Type B pancreatic cell (in vitro differentiated cells): ENCODE measurements around the gene ARHGAP11A. TPM values are rescaled to one million over a fixed set of nuclear protein-coding genes. Genes with fewer than 3 reads are reported as not detected.

ENCODE experiments used
- DNase-seq: peaks from one replicate; pipeline ENCODE4 v3.0.0; 2021; ENCODE audit warnings: mixed read lengths; ENCODE audit not compliant: unreplicated experiment; ENCODE audit errors: extremely low spot score
- H3K27ac Mint-ChIP-seq: 2 replicates; pipeline ENCODE4 v1.8.0; 2021; ENCODE audit warnings: mild to moderate bottlenecking, mixed read lengths
- H3K27me3 Mint-ChIP-seq: 2 replicates; pipeline ENCODE4 v1.8.0; 2021; ENCODE audit warnings: mixed read lengths
- H3K36me3 Mint-ChIP-seq: 2 replicates; pipeline ENCODE4 v1.8.0; 2021; ENCODE audit warnings: mixed read lengths
- H3K4me1 Mint-ChIP-seq: one replicate; pipeline ENCODE4 v1.8.0; 2021; ENCODE audit warnings: mixed read lengths; ENCODE audit not compliant: unreplicated experiment
- H3K4me3 Mint-ChIP-seq: 2 replicates; pipeline ENCODE4 v1.8.0; 2021; ENCODE audit warnings: mild to moderate bottlenecking, mixed read lengths
- H3K9me3 Mint-ChIP-seq: 2 replicates; pipeline ENCODE4 v1.8.0; 2021; ENCODE audit warnings: mixed read lengths
- CTCF ChIP-seq: fragments of 200-600 bp; sonication (generic); conservative IDR thresholded peaks from 2 replicates; pipeline ENCODE4 v1.5.0; 2021; ENCODE audit warnings: antibody characterized with exemption, mild to moderate bottlenecking
- total RNA-seq: library from RNA; stranded (reverse); gene quantifications from 2 replicates; pipeline ENCODE4 v1.2.1, GENCODE V29; 2021; ENCODE audit warnings: low replicate concordance

Gene ARHGAP11A
- total RNA-seq, 1 donor from 2014 or later, result 52.6 TPM

DNA sequence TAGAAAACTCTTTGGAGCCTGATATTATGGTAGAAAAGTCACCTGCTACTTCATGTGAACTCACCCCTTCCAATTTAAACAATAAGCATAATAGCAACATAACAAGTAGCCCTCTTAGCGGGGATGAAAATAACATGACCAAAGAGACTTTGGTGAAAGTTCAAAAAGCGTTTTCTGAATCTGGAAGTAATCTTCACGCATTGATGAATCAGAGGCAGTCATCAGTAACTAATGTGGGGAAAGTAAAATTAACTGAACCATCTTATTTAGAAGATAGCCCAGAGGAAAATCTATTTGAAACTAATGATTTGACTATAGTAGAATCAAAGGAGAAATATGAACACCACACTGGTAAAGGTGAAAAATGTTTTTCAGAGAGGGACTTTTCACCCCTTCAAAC is 21.1 kb downstream of the ARHGAP11A start:
- H3K27me3 Mint-ChIP-seq, result peaks cover 3% of the 10 kb centered on the region

DNA sequence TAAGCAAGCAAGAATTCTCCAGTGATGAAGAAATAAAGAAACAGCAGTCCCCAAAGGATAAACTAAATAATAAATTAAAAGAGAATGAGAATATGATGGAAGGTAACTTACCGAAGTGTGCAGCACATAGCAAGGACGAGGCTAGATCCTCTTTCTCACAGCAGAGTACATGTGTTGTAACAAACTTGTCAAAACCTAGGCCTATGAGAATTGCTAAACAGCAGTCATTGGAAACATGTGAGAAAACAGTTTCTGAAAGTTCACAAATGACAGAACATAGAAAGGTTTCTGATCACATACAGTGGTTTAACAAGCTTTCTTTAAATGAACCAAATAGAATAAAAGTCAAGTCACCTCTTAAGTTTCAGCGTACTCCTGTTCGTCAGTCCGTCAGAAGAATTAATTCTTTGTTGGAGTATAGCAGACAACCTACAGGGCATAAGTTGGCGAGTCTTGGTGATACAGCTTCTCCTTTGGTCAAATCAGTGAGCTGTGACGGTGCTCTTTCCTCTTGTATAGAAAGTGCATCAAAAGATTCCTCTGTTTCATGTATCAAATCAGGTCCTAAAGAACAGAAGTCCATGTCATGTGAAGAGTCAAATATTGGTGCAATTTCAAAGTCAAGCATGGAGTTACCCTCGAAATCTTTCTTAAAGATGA is 21.7 kb downstream of the ARHGAP11A start:
- peaks cover 16% of the 10 kb centered on the region for H3K36me3 Mint-ChIP-seq
- H3K9me3 Mint-ChIP-seq, result no peaks in the 10 kb centered on the region
- H3K4me1 Mint-ChIP-seq, result peaks cover 10% of the 10 kb centered on the region
- TF ChIP-seq CTCF, result no peak
- no peak overlapping the region for H3K27ac Mint-ChIP-seq
- H3K4me3 Mint-ChIP-seq, result no peak overlapping the region
- peaks cover 9% of the 10 kb centered on the region for H3K27me3 Mint-ChIP-seq
- DNase-seq, result no peak

More for the DNA sequence above, 21.1 kb downstream of the ARHGAP11A start:
- H3K36me3 Mint-ChIP-seq, result peaks cover 16% of the 10 kb centered on the region
- no peak for DNase-seq
- H3K9me3 Mint-ChIP-seq, result no peaks in the 10 kb centered on the region
- H3K4me3 Mint-ChIP-seq, result no peak overlapping the region
- no peak overlapping the region for H3K27ac Mint-ChIP-seq
- no peak for TF ChIP-seq CTCF
- peaks cover 4% of the 10 kb centered on the region for H3K4me1 Mint-ChIP-seq

DNA sequence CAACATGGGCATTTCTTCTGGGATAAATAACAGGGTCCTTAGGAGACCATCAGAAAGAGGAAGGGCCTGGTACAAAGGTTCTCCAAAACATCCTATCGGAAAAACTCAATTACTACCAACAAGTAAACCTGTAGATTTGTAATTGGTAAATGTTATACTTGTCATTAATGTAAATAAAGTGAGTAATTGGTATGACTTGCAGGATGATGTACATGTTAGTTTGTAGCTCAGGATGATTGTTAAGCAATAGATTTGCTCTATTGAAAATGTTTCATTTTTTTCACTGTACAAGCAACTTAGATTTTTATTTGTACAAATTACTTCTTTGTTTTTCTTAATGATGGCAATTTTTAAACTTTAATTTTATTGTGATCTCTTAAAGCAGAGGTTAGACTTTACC is 22.4 kb downstream of the ARHGAP11A start:
- Mint-ChIP-seq H3K27ac (no peak overlapping the region), H3K36me3 (peaks cover 16% of the 10 kb centered on the region), H3K4me3 (no peak overlapping the region)

GRCh38 chr15:32641517-32642059 is 26.3 kb downstream of the ARHGAP11A start, which contains the start of gene SCG5:
Gene SCG5 (plus strand): TSS chr15:32641710. CDS start chr15:32643593, 1,883 bp downstream.
- peaks cover 9% of the 10 kb centered on the region for H3K27me3 Mint-ChIP-seq
- no peaks in the 10 kb centered on the region for H3K9me3 Mint-ChIP-seq
- peaks cover 34% of the 10 kb centered on the region for H3K4me1 Mint-ChIP-seq
- peaks cover 13% of the 10 kb centered on the region for H3K36me3 Mint-ChIP-seq
- peak; percentile 73 for DNase-seq
- peak within 1 kb of the TSS; percentile 80 for H3K27ac Mint-ChIP-seq
- peak within 1 kb of the TSS; percentile 89 for H3K4me3 Mint-ChIP-seq
- no peak for TF ChIP-seq CTCF

More for the DNA sequence above, 22.4 kb downstream of the ARHGAP11A start:
- TF ChIP-seq CTCF, result no peak
- peaks cover 9% of the 10 kb centered on the region for H3K27me3 Mint-ChIP-seq
- no peak for DNase-seq
- peaks cover 12% of the 10 kb centered on the region for H3K4me1 Mint-ChIP-seq
- H3K9me3 Mint-ChIP-seq, result no peaks in the 10 kb centered on the region

DNA sequence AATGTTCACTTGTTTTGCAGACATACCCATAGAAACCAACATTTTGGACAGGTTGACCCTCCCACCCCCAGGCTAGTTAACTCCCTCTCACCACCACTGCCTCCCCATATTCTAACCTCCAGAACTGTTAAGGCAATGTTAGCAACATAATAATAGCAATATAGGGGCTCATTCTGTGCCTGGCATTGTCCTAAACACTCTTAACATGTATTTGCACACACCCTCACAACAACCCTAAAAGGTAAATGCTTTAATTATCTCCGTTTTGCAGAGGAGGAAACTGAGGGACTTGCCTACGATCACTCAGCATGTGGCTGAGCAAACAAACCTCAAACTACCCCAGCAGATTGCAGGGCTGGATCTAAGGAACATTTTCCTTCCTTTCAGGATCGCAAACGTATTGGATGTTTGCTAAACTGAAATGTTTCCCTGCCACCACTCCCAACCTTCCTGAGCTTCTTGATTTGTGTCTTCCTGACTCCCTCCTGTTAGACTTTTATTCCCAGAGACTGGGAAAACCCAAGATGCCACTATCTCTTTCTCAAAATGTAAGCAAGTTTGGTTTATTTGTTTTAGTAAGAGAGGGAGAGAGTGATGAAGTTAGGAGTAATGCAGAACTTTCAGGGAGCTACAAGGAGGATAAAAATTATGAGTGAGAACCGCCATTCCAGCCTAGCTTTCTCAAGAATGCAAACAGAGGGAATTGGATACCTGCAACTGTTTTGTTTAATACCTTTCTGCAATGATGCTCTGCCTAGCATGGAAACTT is 27.5 kb downstream of the ARHGAP11A start:
- peaks cover 9% of the 10 kb centered on the region for H3K27me3 Mint-ChIP-seq
- H3K4me3 Mint-ChIP-seq, result peak overlapping the region; percentile 46
- no peak overlapping the region for H3K27ac Mint-ChIP-seq
- DNase-seq, result no peak
- H3K9me3 Mint-ChIP-seq, result no peaks in the 10 kb centered on the region
- H3K36me3 Mint-ChIP-seq, result peaks cover 4% of the 10 kb centered on the region
- TF ChIP-seq CTCF, result no peak
- H3K4me1 Mint-ChIP-seq, result peaks cover 34% of the 10 kb centered on the region
